Measurements from ENCODE around the gene BPIFA3.

Gene BPIFA3

GRCh38 chr20:33239979-33240736 lies 23.0 kb downstream of the BPIFA3 start:
- no peak for TF ChIP-seq CTCF (IDR thresholded peaks at IDR 0.05; ENCODE audit: low read length, missing control alignments)
- no peak overlapping the region for H3K4me3 ChIP-seq (replicated peaks; ENCODE audit: low read depth, low read length)
- DNase-seq (ENCODE audit: low read depth): no peak

GRCh38 chr20:33240923-33241322 lies 23.8 kb downstream of the BPIFA3 start:
- H3K4me3 ChIP-seq (replicated peaks; ENCODE audit: low read depth, low read length): no peak overlapping the region
- DNase-seq (ENCODE audit: low read depth): no peak
- no peak for TF ChIP-seq CTCF (IDR thresholded peaks at IDR 0.05; ENCODE audit: low read length, missing control alignments)

GRCh38 chr20:33242319-33243100 lies 25.4 kb downstream of the BPIFA3 start:
- no peak for TF ChIP-seq CTCF (IDR thresholded peaks at IDR 0.05; ENCODE audit: low read length, missing control alignments)
- H3K4me3 ChIP-seq (replicated peaks; ENCODE audit: low read depth, low read length): no peak overlapping the region
- DNase-seq (ENCODE audit: low read depth): no peak

GRCh38 chr20:33246077-33246476 lies 28.9 kb downstream of the BPIFA3 start:
- no peak for TF ChIP-seq CTCF (IDR thresholded peaks at IDR 0.05; ENCODE audit: low read length, missing control alignments)
- no peak for DNase-seq (ENCODE audit: low read depth)
- no peak overlapping the region for H3K4me3 ChIP-seq (replicated peaks; ENCODE audit: low read depth, low read length)

GRCh38 chr20:33249456-33249855 lies 32.3 kb downstream of the BPIFA3 start:
- H3K4me3 ChIP-seq (replicated peaks; ENCODE audit: low read depth, low read length): no peak overlapping the region
- TF ChIP-seq CTCF (IDR thresholded peaks at IDR 0.05; ENCODE audit: low read length, missing control alignments): no peak

GRCh38 chr20:33250666-33251065 lies 33.5 kb downstream of the BPIFA3 start:
- no peak for TF ChIP-seq CTCF (IDR thresholded peaks at IDR 0.05; ENCODE audit: low read length, missing control alignments)
- no peak for DNase-seq (ENCODE audit: low read depth)
- H3K4me3 ChIP-seq (replicated peaks; ENCODE audit: low read depth, low read length): no peak overlapping the region

More at GRCh38 chr20:33249456-33249855, 32.3 kb downstream of the BPIFA3 start:
- no peak for DNase-seq (ENCODE audit: low read depth)
